Sigmoid colon (tissue), 7 donors: ENCODE data around the gene IDNK. TPM values are rescaled to one million over a fixed set of nuclear protein-coding genes. Genes with fewer than 3 reads are reported as not detected.

ENCODE experiments used
- DNase-seq: peaks from one replicate; pipeline ENCODE4 v3.0.0-alpha.2; 2019
- H3K27ac ChIP-seq, 4 donors: fragments of 200-600 bp; sonication (generic); one replicate each; pipeline ENCODE4 v1.5.1; 2016 to 2019; ENCODE audit warnings: mild to moderate bottlenecking in 1 of 4
- H3K27me3 ChIP-seq, 3 donors: fragments of 200-600 bp; sonication (generic); one replicate each; pipeline ENCODE4 v1.5.1; 2019; ENCODE audit warnings: mild to moderate bottlenecking in 1 of 3
- H3K36me3 ChIP-seq, 4 donors: fragments of 200-600 bp; sonication (generic); one replicate each; pipeline ENCODE4 v1.5.1; 2016 to 2019
- H3K4me1 ChIP-seq, 4 donors: fragments of 200-600 bp; sonication (generic); one replicate each; pipeline ENCODE4 v1.5.1; 2017 to 2019
- H3K4me3 ChIP-seq, 4 donors: fragments of 200-600 bp; sonication (generic); one replicate each; pipeline ENCODE4 v1.5.1; 2017 to 2019; ENCODE audit warnings: mild to moderate bottlenecking in 2 of 4, moderate library complexity in 1 of 4
- H3K9me3 ChIP-seq, 4 donors: fragments of 200-600 bp in 3 of 4; sonication (generic) in 3 of 4; one replicate each; pipeline versions ENCODE4 v1.5.1 to v1.6.1; 2013 to 2019
- CTCF ChIP-seq, 4 experiments: fragments of 450-650 bp in 3 of 4; fragments of 200-600 bp in 1 of 4; IDR thresholded peaks; one replicate each; pipeline ENCODE4 v1.5.1; 2016 to 2019; ENCODE audit warnings: antibody characterized with exemption in 4 of 4, mild to moderate bottlenecking in 3 of 4, moderate library complexity in 2 of 4
- EP300 ChIP-seq, 4 donors: sonication (generic); formaldehyde crosslinking; IDR thresholded peaks; one replicate each; pipeline ENCODE4 v1.6.1; 2017; ENCODE audit warnings: antibody characterized with exemption in 4 of 4
- POLR2A ChIP-seq, 2 donors: fragments of 450-650 bp; IDR thresholded peaks; one replicate each; pipeline ENCODE4 v1.6.1; 2016; ENCODE audit warnings: antibody characterized with exemption in 2 of 2, mild to moderate bottlenecking in 2 of 2, moderate library complexity in 2 of 2
- POLR2AphosphoS5 ChIP-seq, 4 donors: sonication (generic); formaldehyde crosslinking; IDR thresholded peaks; one replicate each; pipeline ENCODE4 v1.6.1; 2017; ENCODE audit warnings: antibody characterized with exemption in 4 of 4
- WGBS, 2 donors: extraction: QIAGEN DNeasy Blood & Tissue Kit; methylation state at CpG; one replicate each; pipeline ENCODE4 v1.1.7; 2013; 5-methylcytosine and 5-hydroxymethylcytosine counted together
- intact Hi-C: fragments of 100-400 bp; cut with DNase I; formaldehyde crosslinking; loops from one replicate; pipeline ENCODE4 v1.15.1; 2023
- polyA plus RNA-seq, 3 donors: library from polyadenylated mRNA; stranded (reverse); fragments of 200-250 nt; gene quantifications; one replicate each; pipeline ENCODE4 v1.2.3, GENCODE V29; 2013
- total RNA-seq, 4 donors: library from RNA; depleted of rRNA; stranded (reverse); fragments of >200 nt; gene quantifications; one replicate each; pipeline ENCODE4 v1.1.0, GENCODE V29; 2016
- donor health status: healthy with polysubstance abuse.
- donor health status: Bipolar disorder and iron deficiency.
- donor health status: healthy.

Gene IDNK
- total and polyA plus RNA-seq, 7 donors, result 3.3 to 22.2 (median 9.4) TPM

GRCh38 chr9:83649080-83649479, 26.1 kb downstream of the IDNK start:
- H3K4me3 ChIP-seq, result no peak overlapping the region
- H3K27ac ChIP-seq, result no peak overlapping the region
- intact Hi-C loops, result no loop called here
- H3K36me3 ChIP-seq, result peaks cover 0 to 53% (median 17%) of the 10 kb centered on the region in 4 donors
- TF ChIP-seq EP300 (IDR thresholded peaks at IDR 0.05) (no peak), CTCF (IDR thresholded peaks at IDR 0.05) (peak in 3 of 4 experiments; percentile 30 to 77 (median 48))
- WGBS, 2 donors, result 22 to 43% methylated on average over 8 of the region's 8 CpGs
- no peaks in the 10 kb centered on the region for H3K4me1 ChIP-seq
- DNase-seq, result peak; percentile 73
- no peaks in the 10 kb centered on the region for H3K9me3 ChIP-seq
- H3K27me3 ChIP-seq, result no peaks in the 10 kb centered on the region

DNA sequence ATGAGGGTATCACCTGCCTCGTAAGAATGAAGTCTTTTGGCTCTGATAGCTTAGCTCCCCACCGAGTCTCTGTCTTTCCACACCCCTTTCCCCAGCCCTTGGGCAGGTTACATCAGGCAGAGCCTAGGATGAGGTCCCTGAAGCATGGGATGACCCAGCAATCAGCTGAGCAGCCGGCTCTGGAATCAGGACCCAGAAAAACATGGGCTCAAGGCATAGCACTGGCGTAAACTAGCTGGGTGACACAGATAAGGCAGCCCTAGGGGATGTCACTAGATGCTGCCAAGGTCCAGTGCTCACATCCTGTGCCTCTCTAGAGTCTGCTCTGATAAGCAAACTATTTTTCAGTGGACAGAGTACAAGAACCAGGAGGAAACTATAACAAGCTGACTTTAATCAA, 26.6 kb downstream of the IDNK start:
- DNase-seq, result no peak
- TF ChIP-seq CTCF (IDR thresholded peaks at IDR 0.05), result peak in 1 of 4 experiments; percentile 25
- TF ChIP-seq POLR2A (IDR thresholded peaks at IDR 0.05), result no peak
- Histone ChIP-seq H3K27me3 (no peaks in the 10 kb centered on the region), H3K36me3 (peaks cover 0 to 58% (median 17%) of the 10 kb centered on the region in 4 donors), H3K4me3 (no peak overlapping the region), H3K27ac (no peak overlapping the region), H3K4me1 (no peaks in the 10 kb centered on the region), H3K9me3 (no peaks in the 10 kb centered on the region)
- WGBS, 2 donors, result 79 to 92% methylated on average over 4 of the region's 4 CpGs
- intact Hi-C loops, result no loop called here

DNA sequence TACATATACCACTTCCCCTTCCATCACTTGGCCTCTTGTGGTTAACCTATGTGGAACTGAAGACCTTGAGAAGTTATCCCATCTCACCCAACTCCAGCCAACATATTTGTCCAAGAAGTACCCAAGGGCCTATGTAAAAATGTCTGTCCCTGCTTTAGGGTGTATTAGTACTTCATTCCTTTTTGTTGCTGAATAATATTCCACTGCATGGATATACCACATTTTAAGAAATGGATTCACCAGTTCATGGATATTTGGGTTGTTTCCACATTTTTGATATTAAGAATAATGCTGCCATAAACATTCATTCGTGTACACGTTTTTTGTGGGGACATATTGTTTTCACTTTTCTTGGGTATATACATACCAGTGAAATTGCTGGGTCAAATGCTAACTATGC, 28.6 kb downstream of the IDNK start:
- DNase-seq, result no peak
- no peak overlapping the region for H3K27ac ChIP-seq
- H3K9me3 ChIP-seq, result no peaks in the 10 kb centered on the region
- H3K27me3 ChIP-seq, result no peaks in the 10 kb centered on the region
- no peak for TF ChIP-seq EP300 (IDR thresholded peaks at IDR 0.05)
- no peak for TF ChIP-seq POLR2A (IDR thresholded peaks at IDR 0.05)
- TF ChIP-seq POLR2AphosphoS5 (IDR thresholded peaks at IDR 0.05), result no peak
- TF ChIP-seq CTCF (IDR thresholded peaks at IDR 0.05), result no peak
- H3K4me3 ChIP-seq, result no peak overlapping the region
- no peaks in the 10 kb centered on the region for H3K4me1 ChIP-seq
- intact Hi-C loops, result loop anchor here (5.0 kb wide), 1 partner anchor 56 kb away; the partner anchor contains the start of gene UBQLN1
- peaks cover 0 to 69% (median 19%) of the 10 kb centered on the region in 4 donors for H3K36me3 ChIP-seq
- WGBS, 2 donors, result 94 to 99% methylated on average over 2 of the region's 2 CpGs

DNA sequence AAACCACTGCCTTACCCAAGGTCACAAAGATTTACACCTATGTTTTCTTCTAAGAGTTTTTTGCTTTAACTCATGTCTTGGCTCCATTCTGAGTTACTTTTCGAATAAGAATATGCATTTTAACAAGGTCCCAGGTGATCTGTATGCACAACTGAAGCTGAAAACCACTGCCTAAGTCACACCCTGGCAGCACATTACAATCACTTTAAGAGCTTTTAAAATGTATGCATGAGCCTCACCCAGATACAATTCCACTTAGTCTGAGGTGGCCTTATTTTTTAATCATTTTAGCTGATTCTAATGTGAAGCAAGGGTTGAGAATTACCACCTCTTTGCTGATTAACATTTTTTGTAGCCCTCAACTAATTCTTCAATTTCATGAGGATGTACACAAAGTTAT, 29.5 kb downstream of the IDNK start:
- H3K4me3 ChIP-seq, result no peak overlapping the region
- H3K36me3 ChIP-seq, result peaks cover 0 to 76% (median 19%) of the 10 kb centered on the region in 4 donors
- intact Hi-C loops, result loop anchor here (5.0 kb wide), 1 partner anchor 55 kb away; the partner anchor contains the start of gene UBQLN1
- no peak overlapping the region for H3K27ac ChIP-seq
- no peaks in the 10 kb centered on the region for H3K4me1 ChIP-seq
- no peaks in the 10 kb centered on the region for H3K27me3 ChIP-seq
- no peak for TF ChIP-seq EP300 (IDR thresholded peaks at IDR 0.05)
- DNase-seq, result no peak
- no peaks in the 10 kb centered on the region for H3K9me3 ChIP-seq
- WGBS, 2 donors, result 94 to 96% methylated on average over 1 of the region's 1 CpG

DNA sequence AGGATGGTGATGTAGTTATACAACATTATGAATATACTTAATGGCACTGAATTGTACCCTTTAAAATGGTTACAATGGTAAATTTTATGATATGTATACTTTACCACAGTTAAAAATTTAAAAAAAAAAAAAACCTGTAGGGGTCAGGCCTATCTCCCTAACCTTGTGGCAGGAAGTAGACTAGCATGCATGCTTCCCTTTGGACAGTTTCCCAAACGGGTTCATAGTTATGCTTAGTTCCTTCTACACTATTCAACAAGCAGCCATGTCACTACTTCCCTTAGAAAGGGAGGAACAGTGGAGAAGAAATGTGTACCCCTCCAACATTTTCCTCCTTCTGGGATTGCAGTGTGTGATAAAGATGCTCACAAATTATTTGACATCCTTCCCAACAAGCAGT, 32.5 kb downstream of the IDNK start:
- WGBS, 2 donors, result 15 to 29% methylated on average over 1 of the region's 1 CpG
- Histone ChIP-seq H3K4me3 (no peak overlapping the region), H3K27me3 (no peaks in the 10 kb centered on the region), H3K9me3 (no peaks in the 10 kb centered on the region), H3K4me1 (no peaks in the 10 kb centered on the region), H3K36me3 (peaks cover 5 to 96% (median 30%) of the 10 kb centered on the region in 4 donors), H3K27ac (no peak overlapping the region)
- intact Hi-C loops, result no loop called here
- no peak for DNase-seq
- TF ChIP-seq EP300 (IDR thresholded peaks at IDR 0.05) (no peak), POLR2AphosphoS5 (IDR thresholded peaks at IDR 0.05) (no peak), POLR2A (IDR thresholded peaks at IDR 0.05) (no peak), CTCF (IDR thresholded peaks at IDR 0.05) (no peak)
